GM18870 (cell line): ENCODE data around the gene VWF.
"Not testable (repeated sequence)": the region's sequence is repeated elsewhere in the genome, so short reads cannot be mapped to it uniquely, and the experiment has no call there.

ENCODE experiments used
- ATAC-seq: cut with Tn5 transposase; IDR thresholded peaks from one replicate; pipeline ENCODE4 v1.9.1; 2021; ENCODE audit warnings: moderate library complexity; ENCODE audit not compliant: unreplicated experiment

VWF gene

DNA sequence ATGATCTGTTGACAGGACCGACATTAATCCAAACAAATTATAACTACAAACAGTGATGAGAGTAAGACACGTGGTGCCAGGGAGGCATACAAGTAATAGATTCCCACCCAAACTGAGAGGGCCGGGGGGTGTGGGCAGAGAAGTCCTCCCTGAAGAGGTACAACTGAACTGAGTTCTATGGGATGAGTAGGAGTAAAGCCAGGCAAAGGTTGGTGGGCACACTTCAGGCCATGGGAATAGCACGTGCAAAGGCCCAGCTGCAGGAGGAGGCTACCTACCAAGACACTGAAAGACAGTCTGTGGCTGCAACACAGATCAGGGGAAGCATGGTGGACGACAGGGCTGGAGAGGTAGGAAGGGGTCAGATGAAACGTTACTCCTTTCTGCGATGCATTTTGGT lies 22.0 kb upstream of the VWF start:
- no peak for ATAC-seq

DNA sequence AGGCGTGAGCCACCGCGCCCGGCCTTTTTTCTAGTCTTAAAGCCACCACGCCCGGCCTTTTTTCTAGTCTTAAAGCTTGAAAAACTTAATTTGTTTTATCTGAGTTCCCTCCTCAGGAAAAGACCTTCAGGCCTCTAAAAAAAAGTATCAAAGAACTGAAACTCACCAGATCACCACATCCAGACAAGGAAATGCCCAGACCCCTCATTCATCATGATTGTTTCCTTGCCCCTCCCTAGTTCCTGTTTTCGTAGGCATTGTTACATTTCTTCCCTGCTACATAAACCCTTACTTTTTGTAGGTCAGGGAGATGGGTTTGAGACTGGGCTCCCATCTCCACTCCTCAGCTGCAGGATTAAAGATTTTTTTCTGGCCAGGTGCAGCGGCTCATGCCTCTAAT lies 21.1 kb upstream of the VWF start:
- no peak for ATAC-seq

DNA sequence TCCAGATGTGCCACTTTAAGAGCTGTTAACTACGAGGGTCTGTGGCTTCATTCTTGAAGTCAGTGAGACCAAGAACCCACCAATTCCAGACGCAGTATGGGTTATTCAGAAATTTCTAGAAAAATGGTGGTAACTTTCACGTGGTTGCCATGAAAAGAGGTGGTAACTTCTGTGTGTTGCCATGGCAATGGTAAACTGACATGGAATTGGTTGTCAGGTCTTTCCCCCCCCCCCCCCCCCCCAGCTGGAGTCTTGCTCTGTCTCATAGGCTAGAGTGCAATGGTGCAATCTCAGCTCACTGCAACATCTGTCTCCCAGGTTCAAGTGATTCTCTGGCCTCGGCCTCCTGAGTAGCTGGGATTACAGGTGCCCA lies 18.8 kb upstream of the VWF start:
- ATAC-seq, result no peak

DNA sequence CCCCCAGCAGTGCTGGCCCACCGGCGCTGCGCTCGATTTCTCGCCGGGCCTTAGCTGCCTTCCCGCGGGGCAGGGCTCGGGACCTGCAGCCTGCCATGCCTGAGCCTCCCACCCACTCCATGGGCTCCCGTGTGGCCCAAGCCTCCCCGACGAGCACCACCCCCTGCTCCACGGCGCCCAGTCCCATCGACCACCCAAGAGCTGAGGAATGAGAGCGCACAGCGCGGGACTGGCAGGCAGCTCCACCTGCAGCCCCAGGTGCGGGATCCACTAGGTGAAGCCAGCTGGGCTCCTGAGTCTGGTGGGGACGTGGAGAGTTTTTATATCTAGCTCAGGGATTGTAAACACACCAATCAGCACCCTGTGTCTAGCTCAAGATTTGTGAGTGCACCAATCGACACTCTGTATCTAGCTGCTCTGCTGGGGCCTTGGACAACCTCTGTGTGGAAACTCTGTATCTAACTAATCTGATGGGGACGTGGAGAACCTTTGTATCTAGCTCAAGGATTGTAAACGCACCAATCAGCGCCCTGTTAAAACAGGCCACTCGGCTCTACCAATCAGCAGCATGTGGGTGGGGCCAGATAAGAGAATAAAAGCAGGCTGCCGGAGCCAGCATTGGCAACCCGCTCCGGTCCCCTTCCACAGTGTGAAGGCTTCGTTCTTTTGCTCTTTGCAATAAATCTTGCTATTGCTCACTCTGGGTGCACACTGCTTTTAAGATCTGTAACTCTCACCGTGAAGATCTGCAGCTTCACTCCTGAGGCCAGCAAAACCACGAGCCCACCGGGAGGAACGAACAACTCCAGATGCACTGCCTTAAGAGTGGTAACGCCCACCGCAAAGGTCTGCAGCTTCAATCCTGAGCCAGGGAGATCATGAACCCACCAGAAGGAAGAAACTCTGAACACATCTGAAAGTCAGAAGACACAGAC lies 18.2 kb upstream of the VWF start:
- not testable (repeated sequence) for ATAC-seq

DNA sequence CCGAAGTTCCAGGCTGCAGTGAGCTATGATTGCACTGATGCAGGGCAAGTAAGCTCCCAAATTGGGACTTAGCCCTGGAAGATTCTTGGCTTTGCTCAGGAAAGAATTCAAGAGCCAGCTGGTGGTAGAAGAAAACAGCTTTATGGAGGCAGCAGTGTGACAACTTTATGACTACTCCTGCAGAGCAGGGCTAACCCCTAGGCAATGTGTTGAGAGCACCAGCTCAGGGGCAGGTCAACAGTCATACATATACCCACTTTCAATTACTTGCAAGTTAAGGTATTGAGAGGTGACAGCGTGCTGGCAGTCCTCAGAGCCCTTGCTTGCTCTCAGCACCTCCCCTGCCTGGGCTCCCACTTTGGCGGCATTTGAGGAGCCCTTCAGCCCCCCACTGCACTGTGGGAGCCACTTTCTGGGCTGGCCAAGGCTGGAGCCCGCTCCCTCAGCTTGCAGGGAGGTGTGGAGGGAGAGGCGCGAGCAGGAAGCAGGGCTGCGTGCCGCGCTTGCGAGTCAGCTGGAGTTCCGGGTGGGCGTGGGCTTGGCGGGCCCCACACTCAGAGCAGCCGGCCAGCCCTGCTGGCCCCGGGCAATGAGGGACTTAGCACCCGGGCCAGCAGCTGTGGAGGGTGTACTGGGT lies 17.4 kb upstream of the VWF start:
- not testable (repeated sequence) for ATAC-seq

DNA sequence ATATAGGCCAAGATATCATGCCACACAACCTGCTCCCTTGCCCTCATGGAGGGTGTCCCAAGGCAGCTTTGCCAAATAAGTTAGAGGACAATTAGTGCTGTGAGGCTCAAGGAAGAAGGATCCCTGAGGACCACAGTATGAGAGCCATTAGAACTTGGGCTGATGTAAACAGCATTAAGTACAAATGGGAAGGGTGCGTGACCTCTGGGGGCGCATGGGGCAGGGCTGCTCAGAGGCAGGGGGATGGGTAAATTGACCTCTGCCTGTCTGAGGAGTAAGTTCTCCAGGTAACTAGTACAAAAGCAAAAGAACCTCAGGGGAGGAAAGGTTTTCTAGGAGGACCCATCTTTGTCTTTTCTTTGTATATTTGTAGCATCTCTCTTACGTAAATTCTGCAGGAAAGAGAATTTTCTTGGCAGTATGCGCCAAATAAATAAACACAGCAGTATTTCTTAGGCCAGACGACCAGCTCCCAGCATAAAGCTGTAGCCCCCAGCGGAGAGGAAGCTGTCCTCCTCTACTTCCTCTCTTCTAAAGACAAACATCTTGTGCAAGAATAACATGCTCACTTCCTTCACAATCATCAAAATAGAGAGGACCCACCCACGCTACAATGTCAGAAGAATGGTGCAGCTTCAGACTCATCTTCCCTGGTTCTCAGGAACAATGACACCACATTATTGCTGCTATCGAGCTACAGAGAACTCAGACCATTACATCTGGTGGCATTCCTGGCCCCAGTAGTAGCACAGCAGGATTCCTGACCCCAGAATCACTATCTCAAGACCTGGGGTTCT lies 16.4 kb upstream of the VWF start:
- no peak for ATAC-seq

DNA sequence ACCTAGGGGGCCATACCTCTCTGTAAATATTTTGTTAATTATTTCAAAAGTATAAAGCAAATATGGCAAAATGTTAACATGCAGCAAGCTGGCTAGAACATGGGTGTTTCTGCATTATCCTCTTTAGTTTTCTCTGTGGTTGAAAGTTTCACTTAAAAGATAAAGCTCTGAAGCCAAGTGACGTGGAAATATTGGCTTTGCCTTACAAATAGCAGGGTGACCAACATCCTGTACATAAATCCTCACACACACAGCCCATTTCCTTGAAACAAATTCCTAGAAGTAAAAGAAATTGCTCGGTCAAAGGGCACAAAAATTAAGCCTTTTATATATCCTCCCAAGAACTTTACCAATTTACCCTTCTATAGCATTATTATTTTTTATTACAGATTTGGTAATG lies 10.6 kb upstream of the VWF start:
- ATAC-seq, result no peak

DNA sequence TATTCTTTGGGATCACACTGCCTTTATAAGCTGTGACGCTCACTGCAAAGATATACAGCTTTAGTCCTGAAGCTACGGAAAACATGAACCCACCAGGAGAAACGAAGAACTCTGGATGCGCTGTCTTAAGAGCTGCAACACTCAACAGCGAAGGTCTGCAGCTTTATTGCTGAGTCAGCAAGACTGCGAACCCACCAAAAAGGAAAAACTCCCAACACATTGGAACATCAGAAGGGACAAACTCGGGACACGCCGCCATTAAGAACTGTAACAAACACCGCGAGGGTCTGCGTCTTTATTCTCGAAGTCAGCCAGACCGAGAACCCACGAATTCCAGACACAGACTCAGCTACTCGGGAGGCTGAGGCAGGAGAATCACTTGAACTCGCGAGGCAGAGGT lies 9.2 kb upstream of the VWF start:
- no peak for ATAC-seq

DNA sequence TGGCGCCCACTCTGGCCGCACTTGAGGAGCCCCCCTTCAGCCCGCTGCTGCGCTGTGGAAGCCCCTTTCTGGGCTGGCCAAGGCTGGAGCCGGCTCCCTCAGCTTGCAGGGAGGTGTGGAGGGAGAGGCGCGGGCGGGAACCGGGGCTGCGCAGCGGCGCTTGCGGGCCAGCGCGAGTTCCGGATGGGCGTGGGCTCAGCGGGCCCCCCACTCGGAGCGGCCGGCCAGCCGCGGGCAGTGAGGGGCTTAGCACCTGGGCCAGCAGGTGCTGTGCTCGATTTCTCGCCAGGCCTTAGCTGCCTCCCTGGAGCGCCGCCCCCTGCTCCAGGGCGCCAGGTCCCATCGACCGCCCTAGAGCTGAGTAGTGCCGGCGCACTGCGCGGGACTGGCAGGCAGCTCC lies 8.0 kb upstream of the VWF start:
- ATAC-seq, result no peak

DNA sequence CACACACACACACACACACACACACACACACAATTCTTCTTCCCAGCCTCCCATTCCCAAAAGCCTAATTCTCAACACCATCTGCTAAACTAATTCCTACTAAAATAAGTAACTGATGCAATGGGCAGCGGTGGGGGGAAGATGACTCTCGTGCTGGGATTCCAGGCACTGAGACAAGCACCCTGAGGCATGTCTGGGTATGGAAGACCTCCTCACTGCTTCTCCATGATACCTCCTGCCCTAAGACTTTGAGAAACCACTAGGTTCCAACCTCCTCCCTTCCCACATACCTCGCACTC lies 789 bp upstream of the VWF start:
- ATAC-seq, result no peak

DNA sequence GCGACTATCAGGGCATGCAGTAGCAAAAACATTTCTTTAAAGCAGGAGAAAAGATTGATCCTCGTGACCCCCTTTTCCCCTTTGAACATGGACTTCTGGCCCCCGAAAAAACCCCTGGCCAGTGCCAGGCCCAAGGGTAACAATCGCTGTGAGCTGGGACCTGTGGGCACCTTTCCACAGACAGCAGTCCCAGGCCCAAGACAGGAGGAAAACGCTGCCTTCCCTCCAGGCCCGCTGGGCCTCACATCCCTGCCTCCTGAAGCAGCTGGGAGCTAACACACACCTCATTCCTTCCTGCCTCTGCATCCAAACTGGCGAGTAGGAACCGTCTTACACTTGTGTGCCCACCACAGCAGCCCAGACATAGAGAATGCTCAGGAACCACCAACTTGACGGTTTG lies 1.2 kb downstream of the VWF start:
- ATAC-seq, result no peak

DNA sequence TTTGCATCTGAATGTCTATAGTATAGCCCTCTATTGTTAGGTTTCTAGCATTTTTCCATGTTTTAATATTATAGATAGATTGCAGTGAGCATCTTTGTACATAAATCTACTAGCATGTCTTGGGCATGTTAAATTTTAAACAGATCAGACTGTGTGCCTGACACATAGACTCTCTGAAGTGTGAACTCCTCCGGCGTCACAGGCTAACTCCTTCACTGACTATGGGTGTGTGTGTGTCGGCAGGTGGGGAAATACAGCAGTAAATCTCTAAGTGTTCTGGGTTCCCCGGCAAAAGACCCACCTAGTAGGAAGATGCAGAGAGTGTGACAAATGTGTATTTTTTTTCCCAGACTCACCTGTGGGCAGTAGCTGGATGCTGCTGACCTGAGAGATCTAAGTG lies 2.3 kb downstream of the VWF start:
- no peak for ATAC-seq

DNA sequence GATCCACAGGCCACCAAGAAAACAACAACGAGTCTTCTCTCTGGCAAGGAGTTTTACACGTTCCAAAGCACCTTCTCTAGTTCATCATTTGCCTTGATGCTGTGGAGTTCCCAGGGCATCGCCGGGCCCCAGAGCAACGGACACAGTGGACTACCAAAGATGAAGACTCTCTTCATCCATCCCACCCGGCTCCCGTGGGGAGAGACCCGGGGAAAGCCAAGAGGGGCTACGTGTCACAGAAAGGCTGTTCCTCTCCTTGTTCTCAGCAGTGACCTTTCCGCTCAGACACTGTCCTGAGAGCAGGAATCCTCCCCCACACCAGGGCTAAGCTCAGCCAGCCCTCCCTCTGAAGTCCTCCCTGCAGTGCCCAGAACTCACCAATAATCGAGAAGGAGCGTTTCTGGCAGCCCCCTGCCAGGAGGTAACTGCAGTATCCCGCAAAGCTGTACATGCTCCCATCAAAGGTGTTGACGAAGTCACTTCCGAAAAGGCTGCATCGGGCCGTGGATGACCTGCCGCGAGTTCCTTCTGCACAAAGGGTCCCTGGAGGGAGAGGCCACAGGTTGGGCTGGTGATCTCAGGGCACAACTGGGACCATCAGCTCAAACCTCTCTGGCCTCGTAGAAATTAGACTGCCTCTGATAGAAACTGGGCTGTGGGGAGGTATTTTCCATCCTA lies 3.5 kb downstream of the VWF start:
- no peak for ATAC-seq

DNA sequence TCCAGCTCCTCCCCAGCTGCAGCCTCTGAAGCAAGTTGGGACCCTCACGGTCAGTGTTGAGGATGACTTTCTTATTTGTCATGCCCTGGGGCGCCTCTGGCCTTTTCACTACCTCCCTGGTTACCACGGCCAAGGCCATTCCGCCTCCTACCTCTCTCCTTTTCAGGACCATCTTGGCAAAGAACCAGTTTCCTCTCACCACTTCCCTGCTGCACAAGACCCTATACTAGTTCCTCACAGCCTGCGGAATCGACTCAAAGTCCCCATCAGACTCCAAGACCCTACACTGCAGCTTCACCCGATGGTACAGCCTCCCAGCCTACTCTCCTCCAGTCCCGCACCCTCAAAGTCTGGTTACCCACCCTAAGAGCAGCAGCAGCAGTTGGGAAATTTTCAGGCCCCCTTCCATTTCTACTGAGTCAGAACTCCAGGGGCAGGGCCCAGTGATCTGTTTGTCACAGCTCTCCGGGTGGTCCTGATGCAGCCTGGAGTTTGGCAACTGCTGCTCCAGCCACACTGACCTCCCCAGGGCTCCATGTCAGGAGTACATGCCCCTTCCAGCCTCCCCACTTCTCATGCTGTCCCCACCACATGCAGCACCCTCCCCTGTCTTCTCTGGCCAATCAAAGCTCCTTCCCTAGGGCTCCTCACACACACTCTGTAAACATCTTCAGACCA lies 5.4 kb downstream of the VWF start:
- no peak for ATAC-seq

DNA sequence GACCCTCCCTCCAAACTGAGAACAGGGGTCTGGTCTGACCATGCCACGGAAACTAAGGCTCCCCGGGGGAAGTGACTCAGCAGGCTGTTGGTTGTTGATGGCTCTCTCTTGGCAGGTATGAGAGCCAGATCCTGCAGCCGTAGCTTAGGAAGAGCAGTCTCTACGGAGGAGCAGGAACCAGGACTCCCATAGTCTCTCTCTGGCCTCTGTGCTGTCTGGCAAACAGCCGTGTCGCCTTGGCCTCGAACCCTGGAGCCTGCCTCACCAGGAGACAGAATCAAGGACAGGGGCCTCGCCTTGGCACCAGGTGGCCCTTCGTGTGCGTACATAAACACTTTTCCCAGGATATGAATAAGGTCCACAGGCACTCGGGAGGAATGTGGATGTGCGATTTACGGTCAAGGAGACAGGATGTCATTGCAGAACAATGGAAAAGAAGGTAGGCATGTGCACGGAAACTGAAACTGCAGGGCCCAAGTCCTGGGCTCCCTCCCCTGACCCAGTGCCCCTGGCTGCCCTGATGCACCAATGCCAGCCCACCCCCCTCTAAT lies 7.9 kb downstream of the VWF start:
- no peak for ATAC-seq

DNA sequence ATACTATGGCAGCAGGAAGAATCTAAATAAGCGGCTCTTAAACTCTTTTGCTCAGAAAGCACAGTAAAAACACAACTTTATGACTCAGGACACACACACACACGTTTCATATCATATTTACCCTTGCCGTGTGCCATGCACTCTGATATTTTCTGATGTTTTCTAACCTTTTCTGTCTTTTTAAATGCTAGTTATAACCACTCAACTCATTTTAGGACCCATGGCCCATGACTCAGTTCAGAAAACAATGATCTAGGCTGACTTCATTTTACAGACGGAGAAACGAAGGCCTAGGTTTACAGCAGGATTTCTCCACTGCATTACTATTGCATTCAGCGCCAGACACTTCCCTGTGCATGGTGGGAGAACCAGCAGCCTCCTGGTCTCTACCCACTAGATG lies 9.1 kb downstream of the VWF start:
- ATAC-seq, result no peak

DNA sequence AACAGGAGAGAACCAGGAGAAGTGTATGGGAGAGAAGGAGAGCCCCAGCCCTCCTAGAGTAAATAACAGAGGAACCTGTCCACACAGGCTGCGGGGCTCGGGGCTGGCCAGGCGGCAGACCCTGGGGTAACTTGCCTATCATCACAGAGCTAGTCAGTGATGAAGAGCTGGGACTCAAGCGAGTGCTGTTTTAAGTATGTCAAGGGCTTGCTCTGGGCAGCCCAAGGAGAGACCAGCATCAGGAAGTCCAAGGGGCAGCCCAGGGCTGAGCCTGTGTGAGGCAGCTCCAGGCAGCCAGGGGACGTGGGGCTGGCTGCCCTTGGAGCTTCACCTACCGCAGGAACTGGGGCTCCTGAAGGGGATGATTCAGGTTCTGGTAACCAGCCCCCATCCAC lies 10.0 kb downstream of the VWF start:
- no peak for ATAC-seq

DNA sequence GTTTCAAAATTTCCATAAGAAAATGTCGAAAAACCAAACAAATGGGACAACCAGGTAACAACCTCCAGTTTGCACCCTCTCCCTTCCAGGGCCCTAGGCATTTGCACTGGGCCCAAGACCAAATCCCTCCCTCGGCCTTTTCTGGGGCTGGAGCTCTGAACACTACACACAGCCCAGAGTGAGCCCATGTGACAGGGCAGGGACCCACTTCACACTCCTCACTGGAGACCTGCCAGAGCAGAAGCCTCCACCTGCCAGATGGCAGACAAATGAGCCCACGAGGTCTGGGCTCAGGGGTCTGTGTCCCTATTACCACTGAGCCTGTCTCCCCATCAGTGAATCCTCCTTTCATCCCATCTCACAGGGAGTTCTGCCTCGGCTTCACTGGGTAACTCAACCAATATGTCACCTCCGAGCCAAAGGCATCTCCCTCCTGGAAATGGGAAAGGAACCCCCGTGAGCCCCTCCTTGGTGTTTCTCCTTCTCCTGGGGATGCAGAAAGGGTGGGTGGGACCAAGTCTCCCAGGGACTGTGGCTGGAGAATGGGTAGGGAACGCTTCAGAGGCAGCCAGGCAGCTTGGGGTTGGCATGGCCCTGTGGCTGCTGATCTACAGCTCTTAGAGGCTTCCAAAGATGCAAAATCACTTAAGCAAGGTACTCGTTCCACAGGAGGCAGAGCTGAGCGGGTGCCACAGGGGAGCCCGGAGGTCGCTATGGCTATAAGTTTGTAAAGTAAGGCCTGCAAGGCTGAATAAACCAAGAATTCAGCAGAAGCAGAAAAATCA lies 10.6 kb downstream of the VWF start:
- no peak for ATAC-seq

DNA sequence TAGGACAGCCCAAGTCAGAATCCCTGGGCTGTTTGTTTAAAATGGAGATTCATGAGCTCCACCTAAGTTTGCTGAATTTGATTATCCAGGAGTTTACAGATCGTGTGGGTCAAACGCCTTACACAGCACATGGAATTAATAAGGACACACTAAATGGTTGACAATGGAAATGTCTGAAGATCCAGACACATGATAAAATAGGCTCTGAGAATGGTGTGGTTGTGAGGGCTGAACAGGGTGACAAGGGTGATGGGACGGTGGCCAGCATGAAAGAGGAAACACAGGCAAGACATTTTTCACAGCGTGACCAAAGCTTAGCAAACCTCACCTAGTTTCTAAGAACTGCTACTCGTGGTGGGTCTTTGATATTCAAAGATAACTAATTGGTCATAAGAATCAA lies 12.5 kb downstream of the VWF start:
- ATAC-seq, result no peak

DNA sequence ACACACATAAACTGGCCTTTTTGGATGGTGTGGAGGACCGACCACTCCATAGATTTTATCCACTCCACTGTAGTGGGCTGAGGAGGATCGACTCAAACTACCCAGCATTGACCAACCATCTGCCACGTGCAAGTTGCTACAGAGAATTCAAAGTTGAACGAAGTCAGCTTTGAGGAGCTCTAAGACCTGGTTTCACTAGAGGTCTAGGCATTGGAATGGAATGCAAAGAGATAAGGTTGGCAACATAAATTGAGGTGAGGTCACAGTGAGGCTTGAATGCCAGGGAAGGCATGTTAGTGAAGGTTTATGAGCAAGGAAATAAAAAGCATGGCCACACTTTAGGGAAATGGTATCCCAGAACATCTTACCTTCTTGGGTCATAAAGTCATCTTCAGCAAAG lies 14.5 kb downstream of the VWF start:
- ATAC-seq, result no peak
